Measurements from ENCODE around the gene COL4A2.

COL4A2 gene

DNA sequence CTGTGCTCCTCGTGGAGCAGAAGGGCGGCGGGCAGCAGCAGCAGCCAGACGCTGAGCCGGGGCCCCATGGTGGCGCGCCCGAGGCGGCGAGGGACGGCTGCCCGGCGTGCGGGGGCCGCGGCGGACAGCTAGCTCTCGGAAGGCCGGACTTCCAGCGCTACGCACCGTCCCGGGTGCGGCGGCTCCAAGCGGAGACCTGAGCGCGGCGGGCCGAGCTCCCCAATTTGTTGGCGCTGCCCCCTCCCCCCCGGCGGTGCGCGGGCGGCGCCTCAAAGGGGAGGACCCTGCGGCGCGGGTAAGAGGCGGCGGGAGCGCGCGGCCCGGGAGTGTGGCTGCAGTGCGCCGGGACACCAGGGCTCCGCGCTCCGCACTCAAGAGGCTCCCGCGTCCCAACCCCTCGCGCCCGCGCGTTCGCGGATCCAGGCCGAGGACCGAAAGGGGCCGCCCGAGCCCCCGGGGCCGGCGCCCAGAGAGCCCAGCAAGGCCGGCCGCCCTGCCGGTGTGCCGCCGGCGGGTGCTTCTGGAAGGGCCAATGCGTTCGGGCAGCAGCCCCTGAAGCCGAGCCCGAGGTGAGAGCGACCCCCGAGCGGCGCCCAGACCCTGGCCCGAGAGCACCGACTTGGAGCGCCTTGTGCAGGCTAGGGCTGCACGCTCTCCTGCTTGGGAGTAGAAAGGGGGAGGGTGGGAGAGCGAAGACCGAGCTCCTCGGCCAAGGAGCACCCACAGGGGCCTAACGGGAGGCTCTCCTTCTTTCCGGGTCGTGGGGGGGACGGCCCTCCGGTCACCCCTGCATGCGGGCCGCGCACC lies at the start of gene COL4A2, which contains the start of gene COL4A1:
Gene COL4A2, plus strand, starts transcription at position 325 of the 807 bp plus-strand sequence. CDS start 620 bp downstream, outside the sequence.
Gene COL4A1, minus strand, starts transcription at position 198 of the 807 bp plus-strand sequence. Its CDS starts 130 bp downstream, at position 68.
- FAIRE-seq: no peak

DNA sequence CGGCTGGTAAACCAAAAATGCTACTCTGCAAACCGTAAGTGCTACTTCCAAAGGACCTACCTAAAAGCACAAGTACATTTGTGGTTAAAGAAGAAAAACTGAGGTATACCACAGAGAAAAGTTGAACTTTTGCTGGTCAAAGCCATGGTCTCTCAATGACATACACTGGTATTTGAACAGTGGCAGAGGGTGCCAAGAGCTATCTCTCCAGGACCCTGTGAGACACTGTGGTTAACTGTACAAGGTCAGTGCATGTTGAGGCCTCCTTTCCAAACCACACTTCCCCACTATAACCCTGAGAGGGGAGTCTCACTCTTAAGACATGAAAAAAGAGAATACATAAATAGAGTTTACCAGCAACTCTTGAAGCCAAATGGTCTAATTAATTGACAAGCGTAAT lies 49.7 kb upstream of the COL4A2 start:
- no peak for FAIRE-seq

DNA sequence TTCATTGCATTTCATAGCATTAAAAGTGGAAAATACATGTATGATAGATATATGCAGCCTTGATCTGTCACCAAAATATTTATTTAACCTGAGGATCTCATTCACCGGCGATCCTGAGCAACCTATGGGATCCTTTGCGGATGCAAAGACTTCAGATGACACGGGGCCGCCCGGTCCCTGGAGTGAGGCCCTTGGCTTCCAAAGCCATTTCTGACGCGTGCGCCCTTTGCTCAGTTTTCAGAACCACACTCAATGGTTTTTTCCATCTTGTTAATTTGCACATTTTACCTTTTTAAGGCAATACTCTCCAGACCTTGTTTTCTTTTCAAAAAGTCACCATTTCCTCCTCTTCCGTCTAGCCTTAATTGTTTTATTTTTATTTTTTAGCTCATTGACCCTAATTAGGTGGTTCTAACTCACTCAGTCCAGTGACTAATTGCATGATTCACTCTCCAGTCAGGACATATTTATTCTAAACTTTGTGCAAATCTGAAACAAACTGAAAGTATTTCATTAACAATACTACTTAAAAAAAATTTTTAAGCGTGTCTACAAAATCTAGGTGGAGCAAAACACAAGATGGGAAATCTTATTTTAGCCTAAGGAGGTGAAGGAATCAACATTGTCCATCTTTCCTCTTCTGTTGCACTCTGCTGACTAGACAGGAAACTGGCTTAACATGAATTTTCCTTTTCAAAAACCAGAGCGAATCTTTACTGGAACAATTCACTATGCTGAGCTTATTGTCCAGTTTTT lies 48.0 kb upstream of the COL4A2 start:
- FAIRE-seq: no peak

DNA sequence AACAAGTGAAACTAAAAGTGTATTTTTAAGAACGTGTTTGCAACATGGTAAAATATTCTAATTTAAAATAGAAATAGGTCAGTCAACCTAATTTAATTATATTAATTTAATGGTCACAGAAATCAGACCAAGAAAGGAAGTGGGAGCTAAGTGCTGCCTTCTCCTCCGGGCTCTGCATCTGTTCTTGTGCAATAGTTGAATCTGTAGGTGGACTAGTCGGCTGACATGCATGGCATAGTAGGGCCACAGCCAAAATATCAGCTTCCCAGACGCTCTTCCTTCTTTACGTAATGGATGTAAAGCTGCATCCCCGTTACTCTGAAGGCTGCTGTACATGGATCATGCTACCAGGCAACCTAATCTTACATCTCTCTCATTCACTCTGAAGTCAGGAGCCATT lies 47.4 kb upstream of the COL4A2 start:
- no peak for FAIRE-seq

DNA sequence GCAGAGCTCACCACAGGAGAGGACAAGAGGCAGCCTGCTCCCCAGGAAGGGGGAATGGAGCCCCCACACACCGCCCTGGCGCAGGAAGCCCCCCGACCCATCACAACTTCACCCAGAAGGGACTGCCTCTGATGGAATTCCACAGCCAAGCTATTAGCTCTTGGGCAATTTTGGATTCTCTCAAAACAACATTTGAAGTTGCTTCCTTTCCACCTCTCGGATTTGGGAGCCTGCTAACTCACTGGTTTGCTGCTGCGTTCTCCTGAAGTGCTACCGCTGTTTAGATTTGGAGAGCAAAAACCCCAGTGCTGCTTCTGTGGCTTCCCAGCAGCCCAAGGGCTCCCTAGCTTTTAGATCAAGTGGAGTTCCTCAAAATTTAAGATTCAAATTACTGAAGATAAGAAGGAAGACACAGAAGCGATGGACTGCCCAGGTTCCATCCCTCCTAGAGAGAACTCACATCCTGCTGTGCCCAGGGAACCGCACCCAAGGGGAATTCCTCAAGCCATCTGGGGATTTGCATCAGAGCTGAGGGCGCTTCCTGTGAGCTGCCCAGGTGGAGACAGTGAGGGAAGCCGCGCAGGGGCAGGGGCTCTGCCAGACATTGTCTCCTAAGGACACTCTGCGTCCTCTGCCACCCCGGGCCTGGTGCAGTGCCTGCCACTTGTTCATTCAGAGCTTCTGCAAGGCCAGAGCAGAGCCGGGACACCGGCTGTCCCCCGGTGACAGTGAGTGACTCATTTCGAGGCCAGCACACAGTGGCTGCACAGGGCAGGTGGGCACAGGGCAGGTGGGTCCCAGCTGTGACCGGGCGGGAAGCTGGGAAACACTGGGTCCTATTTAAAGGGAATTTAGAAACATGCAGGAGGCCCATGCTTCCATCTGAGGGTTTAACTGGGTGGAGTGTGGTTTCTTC lies 45.7 kb upstream of the COL4A2 start:
- no peak for FAIRE-seq

DNA sequence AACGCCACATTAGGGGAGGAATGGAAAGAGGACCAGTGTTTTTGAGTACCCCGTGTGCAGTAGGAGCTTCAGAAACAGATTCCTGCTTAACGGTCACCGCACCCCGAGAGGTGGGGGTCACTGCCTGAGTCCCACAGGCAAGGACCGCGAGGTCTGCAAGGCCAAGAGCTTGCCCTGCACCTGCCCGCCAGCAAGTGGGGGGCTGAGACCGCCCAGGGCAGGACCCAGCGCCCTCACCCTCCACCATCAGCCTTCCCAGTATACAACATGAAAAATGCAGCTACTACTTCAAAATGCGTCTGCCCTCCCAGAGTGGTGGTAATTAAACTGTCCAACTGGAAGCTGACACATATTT lies 45.0 kb upstream of the COL4A2 start:
- FAIRE-seq: no peak

DNA sequence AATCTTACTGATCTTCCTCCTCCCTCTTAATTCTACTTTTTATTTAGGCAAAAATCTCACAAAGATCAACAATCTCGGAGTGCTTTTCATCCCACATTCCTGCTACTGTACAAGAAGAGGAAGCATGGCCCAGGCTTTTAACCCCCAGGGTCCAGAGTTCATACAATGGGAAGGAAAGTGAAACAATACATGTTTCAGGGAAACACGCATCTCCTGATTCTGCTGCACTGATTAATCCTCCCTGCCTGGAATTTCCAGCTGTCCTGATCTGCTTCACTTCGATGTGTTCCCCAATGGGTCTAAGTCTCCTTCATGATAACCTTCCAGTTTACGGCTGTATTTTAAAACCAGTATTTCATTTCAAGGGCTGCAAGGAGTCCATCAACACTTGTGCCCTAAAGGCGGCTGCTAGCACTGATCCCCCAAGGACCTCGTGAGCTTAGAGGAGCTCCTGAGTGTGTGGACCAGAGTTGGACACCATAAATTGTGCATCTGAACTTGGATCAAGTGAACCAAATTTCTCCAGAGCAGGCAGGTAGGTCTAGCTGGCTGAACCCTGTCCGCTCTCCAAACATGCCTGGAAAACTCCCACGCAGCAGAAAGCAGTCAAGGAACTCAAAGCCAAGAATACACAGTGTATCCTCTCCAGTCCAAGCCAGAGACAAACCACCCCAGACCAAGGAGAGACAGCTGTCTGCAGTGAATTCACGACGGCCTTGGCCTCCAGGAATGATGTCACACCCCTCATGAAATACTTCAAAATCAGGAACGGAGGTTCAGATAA lies 44.4 kb upstream of the COL4A2 start:
- FAIRE-seq: no peak

DNA sequence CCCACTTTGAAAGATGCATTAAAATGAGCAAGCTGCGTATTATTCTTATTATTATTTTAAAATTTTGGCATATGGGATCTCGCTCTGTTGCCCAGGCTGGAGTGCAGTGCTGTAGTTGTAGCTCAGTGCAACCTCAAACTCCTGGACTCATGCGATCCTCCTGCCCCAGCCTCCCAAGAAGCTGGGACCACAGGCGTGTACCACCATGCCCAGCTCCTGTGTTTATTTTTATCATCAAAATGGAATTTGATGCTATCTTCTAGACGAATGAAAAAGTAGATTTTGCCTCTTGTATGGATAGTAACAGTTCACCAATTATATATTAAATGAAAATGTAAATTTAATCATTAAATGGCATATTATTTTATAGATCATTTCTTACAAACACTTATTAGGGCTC lies 43.7 kb upstream of the COL4A2 start:
- FAIRE-seq: no peak

DNA sequence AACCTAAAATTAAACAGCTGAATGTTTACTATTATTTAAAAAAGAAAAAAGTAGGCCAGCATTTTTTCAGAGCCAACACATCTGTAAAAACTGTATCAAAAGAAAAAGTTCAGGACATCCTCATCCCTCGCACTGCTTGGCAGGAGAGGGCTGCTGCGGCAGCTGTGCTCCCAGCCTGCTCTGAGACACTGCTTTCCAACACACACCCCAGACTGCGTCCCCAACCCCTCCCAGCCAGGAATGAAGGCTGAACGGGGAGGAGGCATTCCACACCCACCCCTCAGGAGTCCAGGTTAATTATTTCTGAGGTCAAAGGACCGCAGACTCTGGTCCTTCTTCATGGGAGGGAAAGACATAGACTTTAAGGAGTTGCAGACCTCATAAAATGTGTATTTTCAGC lies 43.2 kb upstream of the COL4A2 start:
- FAIRE-seq: no peak

DNA sequence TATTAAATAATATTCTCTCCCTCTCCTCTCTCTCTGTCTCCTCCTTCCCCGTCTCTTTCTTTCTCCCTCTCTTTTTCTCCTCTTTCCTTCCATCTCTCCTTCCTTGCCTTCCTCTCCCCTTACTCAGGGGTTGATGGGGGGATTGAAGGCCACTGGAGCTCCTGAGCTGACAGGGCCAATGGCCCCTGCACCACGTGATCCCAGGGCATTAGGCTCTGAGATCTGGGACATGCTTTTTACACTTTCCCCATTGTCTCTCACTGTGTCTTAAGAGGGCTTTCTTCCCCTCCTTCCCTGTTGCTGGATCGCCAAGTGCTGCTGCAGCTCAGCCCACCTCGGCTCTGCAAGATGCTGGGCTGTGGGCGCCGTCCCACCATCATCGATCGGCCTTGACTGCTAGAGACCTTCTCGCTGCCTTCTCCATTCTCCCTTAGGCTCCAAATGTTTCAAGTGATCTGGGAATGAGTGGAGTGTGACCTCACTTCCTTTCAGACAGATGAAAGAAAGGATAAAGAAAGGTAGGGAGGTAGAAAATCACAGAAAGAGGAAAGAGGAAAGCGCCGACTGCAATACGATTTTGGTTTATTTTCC lies 42.3 kb upstream of the COL4A2 start:
- no peak for FAIRE-seq

DNA sequence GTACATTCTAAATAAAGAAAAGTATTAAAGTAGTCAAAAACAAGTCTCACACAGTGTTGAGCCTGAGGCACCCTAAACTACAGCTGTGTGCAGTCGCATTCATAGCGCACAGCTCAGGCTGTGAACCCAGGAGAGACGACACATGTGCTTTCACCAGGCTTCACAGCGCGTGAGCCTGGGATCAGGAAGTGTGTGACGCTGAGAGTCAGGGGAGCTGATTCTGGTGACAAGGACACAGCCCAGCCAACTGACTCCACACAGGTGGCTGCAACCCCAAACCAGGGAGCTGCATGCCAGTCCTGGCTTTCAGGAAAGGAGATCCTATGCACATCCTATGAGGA lies 41.8 kb upstream of the COL4A2 start:
- FAIRE-seq: no peak

DNA sequence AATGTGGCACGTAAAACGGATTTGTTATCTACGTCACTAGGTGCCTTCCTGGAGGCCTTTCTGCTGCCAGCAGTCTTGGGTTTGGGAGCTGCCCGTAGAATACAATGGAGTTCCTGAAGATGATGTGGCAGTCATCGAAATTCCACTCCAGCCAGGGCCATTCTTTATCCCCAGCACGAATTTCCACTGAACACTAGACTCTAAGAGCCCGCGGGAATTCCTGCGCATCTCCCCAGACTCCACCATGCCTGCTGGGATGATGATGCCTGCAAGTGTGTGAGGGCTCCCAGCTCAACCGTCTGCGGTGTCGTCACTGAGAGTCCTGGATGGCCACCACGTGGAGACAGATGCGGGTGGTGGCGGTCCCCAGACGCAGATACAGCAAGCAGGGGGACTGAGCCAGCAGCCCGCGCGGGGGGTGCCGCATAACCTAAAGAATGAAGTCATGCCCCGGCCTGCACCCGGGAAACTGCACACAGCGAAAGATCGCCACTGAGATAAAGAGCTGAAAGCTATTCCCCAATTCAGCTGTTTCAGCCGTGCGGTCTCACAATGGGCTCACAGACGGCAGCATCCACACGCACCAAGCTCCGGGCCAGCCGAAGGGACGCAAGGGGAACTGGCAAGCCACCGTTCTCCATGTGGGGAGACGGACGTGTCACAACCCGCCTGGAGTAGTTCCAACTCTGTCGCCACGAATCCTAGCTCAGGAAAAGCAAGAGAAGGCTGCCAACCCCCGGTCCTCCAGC lies 41.2 kb upstream of the COL4A2 start:
- FAIRE-seq: no peak

DNA sequence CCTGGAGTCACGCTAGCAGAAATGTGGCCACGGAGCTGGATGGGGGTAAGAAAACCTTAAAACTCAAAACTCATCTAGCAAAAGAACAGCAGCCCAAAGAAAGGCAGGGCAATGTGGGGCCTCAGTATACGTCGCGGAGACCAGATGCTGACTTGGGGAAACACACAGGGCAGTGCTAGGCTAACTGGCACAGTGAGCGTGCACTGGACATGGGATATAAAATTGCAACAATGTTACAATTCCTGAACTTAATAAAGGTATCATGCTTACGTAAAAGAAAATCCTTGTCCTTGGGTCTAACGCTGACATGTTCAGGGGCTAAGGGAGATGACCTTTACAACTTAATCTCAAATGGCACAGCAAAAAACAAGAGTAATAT lies 40.7 kb upstream of the COL4A2 start:
- FAIRE-seq: no peak

DNA sequence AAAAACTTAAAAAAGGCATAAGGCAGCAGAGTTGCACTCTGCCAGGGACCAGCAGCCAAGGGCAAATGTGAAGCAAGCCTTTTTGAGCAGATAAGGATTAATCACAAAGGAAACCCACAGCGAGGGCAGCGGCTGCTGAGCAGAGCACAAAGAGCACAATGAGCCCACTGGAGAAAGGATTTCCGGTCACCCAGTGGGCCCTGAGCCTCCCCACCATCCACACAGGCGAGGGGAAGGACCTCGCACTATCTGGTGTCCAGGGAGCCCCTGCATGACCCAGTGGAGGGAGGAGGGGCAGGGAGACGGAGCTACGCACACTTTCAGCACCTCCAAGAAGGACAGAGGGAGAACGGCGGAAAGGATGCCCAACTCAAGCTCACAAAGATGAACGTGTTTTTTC lies 40.1 kb upstream of the COL4A2 start:
- FAIRE-seq: no peak

DNA sequence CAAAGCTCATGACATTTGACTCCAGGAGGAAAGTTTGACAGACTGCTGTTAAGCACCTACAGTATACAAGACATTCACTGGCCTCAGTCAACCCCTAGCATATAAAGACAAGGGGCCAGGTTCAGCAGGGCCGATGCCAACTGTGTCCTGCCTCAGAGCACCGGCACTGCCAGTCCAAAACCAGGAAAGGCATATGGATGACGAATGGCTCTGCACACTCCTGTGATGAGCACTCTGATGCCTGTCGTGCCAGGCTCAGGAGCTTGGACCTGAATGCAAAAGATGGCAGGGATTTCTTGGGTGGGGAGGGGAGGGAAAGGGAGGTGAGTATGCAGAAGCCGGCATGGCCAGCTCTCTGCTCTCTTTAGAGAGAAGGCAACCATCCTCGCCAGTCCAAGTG lies 39.0 kb upstream of the COL4A2 start:
- FAIRE-seq: no peak

DNA sequence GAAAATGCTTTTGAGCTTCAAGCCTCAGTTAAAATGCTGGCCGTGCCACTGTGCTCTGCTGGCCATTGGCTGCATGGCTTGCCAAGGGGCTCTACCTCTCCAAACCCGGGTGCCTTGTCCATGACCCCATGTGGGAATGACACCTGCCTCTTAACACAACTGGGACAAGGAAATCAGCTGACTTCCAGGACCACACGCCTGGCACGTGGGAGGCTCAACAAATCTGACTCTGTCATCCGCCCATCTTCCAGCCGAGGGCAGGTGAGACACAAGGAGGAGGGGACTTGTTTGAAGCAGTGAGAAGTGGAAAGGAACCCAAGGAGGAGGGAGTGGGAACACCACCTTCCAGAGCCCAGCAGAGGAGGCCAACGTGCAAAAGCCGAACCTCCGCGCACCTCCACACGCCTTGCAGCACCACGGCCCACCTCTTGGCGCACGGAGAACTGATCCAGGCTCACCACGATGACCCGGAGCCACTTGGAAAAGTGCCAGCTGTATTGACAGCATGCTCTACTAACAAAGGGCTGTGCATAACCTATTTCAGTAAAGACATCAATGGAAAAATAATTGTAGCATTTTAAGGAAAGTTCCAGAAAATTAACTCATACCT lies 38.4 kb upstream of the COL4A2 start:
- no peak for FAIRE-seq

DNA sequence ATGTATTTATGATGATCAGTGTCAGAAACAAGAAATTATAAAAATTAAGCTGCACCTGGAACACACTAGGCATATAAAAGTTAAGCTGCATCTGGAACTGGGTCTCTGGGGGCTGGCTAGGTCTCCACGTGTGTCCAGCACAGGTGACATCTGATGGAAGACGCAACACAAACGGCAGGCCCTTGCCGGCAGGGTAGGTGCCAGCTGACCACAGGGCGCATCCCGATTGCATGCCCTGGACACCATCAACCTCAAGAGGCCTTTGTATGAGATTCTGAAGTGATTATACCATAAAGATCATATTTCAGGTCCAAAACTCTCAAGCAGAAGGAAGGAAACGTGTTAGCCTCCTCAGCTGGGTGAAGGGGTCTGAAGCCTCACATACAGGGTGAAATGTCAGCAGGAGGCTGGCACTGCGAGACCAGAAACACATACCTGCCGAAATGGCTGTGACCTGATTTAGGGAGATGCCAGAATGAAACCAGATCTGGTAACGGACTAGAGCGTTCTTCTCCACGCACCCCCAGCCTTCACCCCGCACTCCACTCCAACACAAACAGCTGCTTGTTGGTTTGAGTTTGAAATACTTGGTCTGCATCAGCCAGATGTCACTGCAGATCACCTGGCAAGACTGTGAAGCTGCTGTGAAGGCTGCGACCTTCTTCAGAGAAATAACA lies 37.4 kb upstream of the COL4A2 start:
- no peak for FAIRE-seq

DNA sequence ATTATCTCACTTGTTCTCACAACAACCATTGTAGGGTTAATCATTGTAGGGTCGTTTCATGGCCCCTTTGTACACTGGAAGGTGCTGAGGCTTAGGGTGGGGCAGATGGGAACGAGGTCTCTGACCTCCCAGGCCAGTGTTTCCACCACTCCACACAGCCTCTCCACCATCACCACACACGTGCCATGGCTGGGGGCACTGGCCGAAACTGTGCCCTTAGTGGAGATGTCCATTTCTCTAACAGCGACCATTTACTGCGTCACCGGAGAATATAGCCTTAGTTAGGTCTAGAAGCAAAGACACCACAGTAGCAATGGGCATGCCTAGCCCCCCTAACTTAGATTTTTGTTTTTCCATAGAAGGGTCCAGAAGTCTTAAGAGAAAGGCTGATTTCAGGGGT lies 36.6 kb upstream of the COL4A2 start:
- no peak for FAIRE-seq

DNA sequence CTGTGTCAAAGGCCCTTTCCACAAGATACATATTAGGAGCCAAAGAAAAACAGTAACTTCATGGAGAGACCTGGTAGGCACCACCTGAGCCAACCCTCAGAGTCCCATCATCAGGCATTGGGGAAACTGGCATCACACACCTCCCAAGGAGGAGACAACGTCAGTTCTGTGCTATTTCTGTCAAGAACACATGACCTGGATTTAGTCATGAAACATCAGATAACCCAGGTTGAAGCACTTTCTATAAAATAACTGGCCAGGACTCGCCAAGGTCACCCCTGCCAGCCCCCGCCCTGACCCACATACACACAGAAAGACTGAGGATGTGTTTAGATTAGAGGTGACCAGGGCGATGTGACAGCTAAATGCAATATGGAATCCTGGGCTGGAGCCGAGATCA lies 35.8 kb upstream of the COL4A2 start:
- no peak for FAIRE-seq

DNA sequence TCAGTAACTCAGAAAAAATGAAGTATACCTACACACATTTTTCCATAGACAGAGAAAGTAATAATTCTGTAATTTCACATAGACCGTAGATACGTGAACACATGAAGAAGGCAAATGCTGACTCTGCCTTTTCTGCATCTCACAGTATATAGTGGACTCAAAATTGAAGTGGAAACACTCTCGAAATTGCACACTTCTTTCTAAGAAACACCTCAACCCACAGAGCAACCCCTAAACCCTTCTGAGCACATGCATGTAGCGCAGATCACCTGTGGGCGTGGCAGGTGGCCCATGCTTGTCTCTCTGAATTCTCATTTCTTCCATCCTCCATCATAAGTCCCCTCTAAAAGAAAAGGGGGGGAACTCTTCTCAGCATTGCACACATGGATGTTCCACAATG lies 34.9 kb upstream of the COL4A2 start:
- FAIRE-seq: no peak

Measured in A204.1 (cell line).